ENCODE measurements around the gene RIN1.

Gene RIN1

GRCh38 chr11:66341502-66342126, 5.4 kb upstream of the RIN1 start:
- no peak for TF ChIP-seq SIN3A (IDR thresholded peaks at IDR 0.05; ENCODE audit: borderline replicate concordance, insufficient read depth, low read length)
- TF ChIP-seq REST (IDR thresholded peaks at IDR 0.05; ENCODE audit: insufficient read depth in 1 of 2, low read depth in 2 of 2, low read length in 2 of 2) = no peak
- no peak for TF ChIP-seq FOXP2 (optimal IDR thresholded peaks at IDR 0.05; ENCODE audit: borderline replicate concordance, extremely low read depth, extremely low read length, insufficient read depth)
- TF ChIP-seq TAF1 (IDR thresholded peaks at IDR 0.05; ENCODE audit: borderline replicate concordance, insufficient read depth, low read length) = no peak
- no peak for TF ChIP-seq POLR2AphosphoS5 (IDR thresholded peaks at IDR 0.05; ENCODE audit: low read depth, low read length)

- TF ChIP-seq SIN3A (IDR thresholded peaks at IDR 0.05; ENCODE audit: borderline replicate concordance, insufficient read depth, low read length) (no peak), FOXP2 (optimal IDR thresholded peaks at IDR 0.05; ENCODE audit: borderline replicate concordance, extremely low read depth, extremely low read length, insufficient read depth) (no peak), TAF1 (IDR thresholded peaks at IDR 0.05; ENCODE audit: borderline replicate concordance, insufficient read depth, low read length) (no peak), POLR2AphosphoS5 (IDR thresholded peaks at IDR 0.05; ENCODE audit: low read depth, low read length) (no peak), REST (IDR thresholded peaks at IDR 0.05; ENCODE audit: insufficient read depth in 1 of 2, low read depth in 2 of 2, low read length in 2 of 2) (no peak)
Observed at GRCh38 chr11:66340596-66341501, 4.6 kb upstream of the RIN1 start.

GRCh38 chr11:66339686-66340483, 3.7 kb upstream of the RIN1 start:
- TF ChIP-seq FOXP2 (optimal IDR thresholded peaks at IDR 0.05; ENCODE audit: borderline replicate concordance, extremely low read depth, extremely low read length, insufficient read depth) = no peak
- TF ChIP-seq REST (IDR thresholded peaks at IDR 0.05; ENCODE audit: insufficient read depth in 1 of 2, low read depth in 2 of 2, low read length in 2 of 2) = no peak
- TF ChIP-seq SIN3A (IDR thresholded peaks at IDR 0.05; ENCODE audit: borderline replicate concordance, insufficient read depth, low read length) = no peak
- no peak for TF ChIP-seq POLR2AphosphoS5 (IDR thresholded peaks at IDR 0.05; ENCODE audit: low read depth, low read length)
- TF ChIP-seq TAF1 (IDR thresholded peaks at IDR 0.05; ENCODE audit: borderline replicate concordance, insufficient read depth, low read length) = no peak

GRCh38 chr11:66339162-66339675, 3.0 kb upstream of the RIN1 start:
- no peak for TF ChIP-seq POLR2AphosphoS5 (IDR thresholded peaks at IDR 0.05; ENCODE audit: low read depth, low read length)
- TF ChIP-seq REST (IDR thresholded peaks at IDR 0.05; ENCODE audit: insufficient read depth in 1 of 2, low read depth in 2 of 2, low read length in 2 of 2) = no peak
- TF ChIP-seq SIN3A (IDR thresholded peaks at IDR 0.05; ENCODE audit: borderline replicate concordance, insufficient read depth, low read length) = no peak
- no peak for TF ChIP-seq TAF1 (IDR thresholded peaks at IDR 0.05; ENCODE audit: borderline replicate concordance, insufficient read depth, low read length)
- TF ChIP-seq FOXP2 (optimal IDR thresholded peaks at IDR 0.05; ENCODE audit: borderline replicate concordance, extremely low read depth, extremely low read length, insufficient read depth) = no peak
